Activated CD8-positive, alpha-beta memory T cell treated with anti-CD3 and anti-CD28 coated beads, Interleukin-2, amount 10 ng/mL, durations not matched to agents 7 days and 5 days (primary cell): ENCODE results near the gene GNRH2. TPM values are rescaled to one million over a fixed set of nuclear protein-coding genes. Genes with fewer than 3 reads are reported as not detected.

Experiments
- ATAC-seq: fragments of 150-1000 bp; cut with Tn5 transposase; one replicate; pipeline ENCODE4 v1.10.0; 2021; ENCODE audit warnings: moderate library complexity
- CTCF ChIA-PET: fragments of 350-600 bp; sonication (Branson Sonifier 250); formaldehyde crosslinking; loops from one replicate; lab custom pipeline; 2021; ENCODE audit warnings: antibody characterized with exemption; lab: Charles Lee
- DNase-seq: peaks from one replicate; pipeline ENCODE4 v3.0.0-alpha.2; 2020
- H3K27ac Mint-ChIP-seq: one replicate; pipeline ENCODE4 v1.8.0; 2021; ENCODE audit warnings: mild to moderate bottlenecking, mixed read lengths
- H3K27me3 Mint-ChIP-seq: one replicate; pipeline ENCODE4 v1.8.0; 2021; ENCODE audit warnings: mixed read lengths
- H3K36me3 Mint-ChIP-seq: one replicate; pipeline ENCODE4 v1.8.0; 2021; ENCODE audit warnings: mild to moderate bottlenecking, mixed read lengths
- H3K4me1 Mint-ChIP-seq: one replicate; pipeline ENCODE4 v1.8.0; 2021; ENCODE audit warnings: mixed read lengths
- H3K4me3 Mint-ChIP-seq: one replicate; pipeline ENCODE4 v1.8.0; 2021; ENCODE audit warnings: mild to moderate bottlenecking, moderate library complexity, mixed read lengths
- H3K9me3 Mint-ChIP-seq: one replicate; pipeline ENCODE4 v1.8.0; 2022; ENCODE audit warnings: low read depth, mixed read lengths
- total RNA-seq, 2 experiments: library from RNA; stranded (reverse); gene quantifications; one replicate each; pipeline ENCODE4 v1.2.3, GENCODE V29; 2021

GNRH2 gene
- total RNA-seq, 2 experiments from 2014 or later: 0.55 to 0.63 TPM

DNA sequence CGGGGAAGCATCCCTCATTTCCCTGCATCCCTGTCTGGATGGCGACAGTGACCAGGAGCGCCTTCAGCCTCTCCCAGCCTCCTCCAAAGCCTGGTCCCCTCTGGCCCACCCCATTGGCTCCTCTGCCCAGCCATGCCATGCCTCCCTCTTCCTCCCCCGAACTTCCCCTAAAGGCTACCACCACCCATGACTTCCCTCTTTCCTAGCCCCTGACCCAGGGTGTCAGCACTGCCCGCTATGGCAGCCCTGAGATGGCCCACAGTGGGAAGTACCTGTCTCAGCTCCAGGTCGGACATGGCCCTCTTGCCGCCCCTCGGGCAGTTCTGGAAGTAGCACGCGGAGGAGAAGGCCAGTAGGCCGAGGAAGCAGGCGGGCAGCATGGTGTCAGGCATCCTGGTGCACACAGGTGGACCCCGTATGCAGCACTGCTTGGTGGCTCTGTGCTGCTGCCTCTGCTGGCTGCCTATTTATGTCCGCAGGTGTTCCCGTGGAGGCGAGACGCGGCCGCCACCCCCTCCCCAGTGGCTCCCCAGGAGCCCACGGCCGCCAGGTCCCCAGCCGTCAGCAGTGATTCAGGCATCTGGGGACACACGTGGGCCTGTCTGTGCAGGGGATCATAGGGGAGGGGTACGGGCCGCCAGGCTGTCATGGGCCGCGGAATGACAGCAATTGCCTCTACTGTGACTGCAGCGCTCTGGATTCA, 41.0 kb downstream of the GNRH2 start, which contains the start of gene AVP:
TSS of gene AVP (minus strand) at position 442 of the 703 bp plus-strand sequence. CDS start at position 392, 50 bp downstream.
- DNase-seq: no peak
- Mint-ChIP-seq H3K4me1 (peaks cover 2% of the 10 kb centered on the region), H3K27ac (no peak within 1 kb of the TSS), H3K9me3 (no peaks in the 10 kb centered on the region), H3K36me3 (no peaks in the 10 kb centered on the region), H3K27me3 (peaks cover 55% of the 10 kb centered on the region), H3K4me3 (no peak within 1 kb of the TSS)
- no peak for ATAC-seq
- CTCF ChIA-PET: no interaction called here

DNA sequence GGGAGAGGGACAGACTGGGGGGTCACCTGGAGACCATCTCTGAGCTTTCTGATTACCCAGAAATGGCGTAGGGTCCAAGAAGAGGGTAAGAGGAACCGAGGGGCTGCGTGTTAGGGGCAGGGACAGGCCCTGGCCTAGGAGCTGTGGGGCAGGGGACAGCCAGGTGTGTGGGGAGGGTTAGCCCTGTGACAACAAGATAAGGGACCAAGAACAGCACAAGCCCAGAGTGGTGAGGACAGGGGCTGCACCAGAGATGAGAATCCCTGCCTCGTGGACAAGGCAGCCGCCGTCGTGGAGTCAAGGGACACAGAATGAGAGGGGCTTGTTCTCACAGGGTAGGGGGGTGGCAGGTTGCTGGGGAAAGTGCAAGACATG, 41.6 kb downstream of the GNRH2 start:
- H3K9me3 Mint-ChIP-seq: no peaks in the 10 kb centered on the region
- H3K36me3 Mint-ChIP-seq: no peaks in the 10 kb centered on the region
- ATAC-seq (no peak), DNase-seq (no peak)
- CTCF ChIA-PET: no interaction called here
- peaks cover 56% of the 10 kb centered on the region for H3K27me3 Mint-ChIP-seq
- peaks cover 2% of the 10 kb centered on the region for H3K4me1 Mint-ChIP-seq
- no peak overlapping the region for H3K27ac Mint-ChIP-seq
- H3K4me3 Mint-ChIP-seq: no peak overlapping the region

DNA sequence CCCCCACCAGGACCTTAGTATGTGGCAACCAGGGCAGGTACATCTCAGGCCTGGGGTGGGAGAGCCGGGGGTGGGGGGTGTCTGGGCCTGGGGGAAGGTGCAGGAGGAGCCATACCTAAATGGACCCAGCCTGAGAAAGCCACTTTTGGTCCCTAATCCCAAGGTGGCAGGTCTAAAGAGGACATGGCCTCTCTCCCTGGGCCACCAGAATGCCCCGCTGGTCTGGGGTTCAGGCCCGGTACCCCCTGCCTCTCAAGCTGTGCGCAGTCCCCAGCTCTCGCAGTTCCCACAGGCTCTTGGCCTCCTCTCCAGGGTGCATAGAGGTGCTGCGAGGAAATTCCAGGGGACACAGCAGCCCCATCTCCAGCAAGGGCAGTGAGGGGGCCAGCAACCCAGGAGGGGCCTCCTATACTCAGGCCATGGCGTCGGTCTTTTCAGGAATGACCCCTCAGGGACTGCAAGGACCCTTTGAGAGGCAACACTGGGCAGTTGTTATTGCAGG, 42.2 kb downstream of the GNRH2 start:
- Mint-ChIP-seq H3K9me3 (no peaks in the 10 kb centered on the region), H3K4me1 (peaks cover 4% of the 10 kb centered on the region), H3K27ac (no peak overlapping the region), H3K27me3 (peaks cover 58% of the 10 kb centered on the region), H3K4me3 (no peak overlapping the region), H3K36me3 (no peaks in the 10 kb centered on the region)
- CTCF ChIA-PET: no interaction called here
- no peak for ATAC-seq
- DNase-seq: no peak

DNA sequence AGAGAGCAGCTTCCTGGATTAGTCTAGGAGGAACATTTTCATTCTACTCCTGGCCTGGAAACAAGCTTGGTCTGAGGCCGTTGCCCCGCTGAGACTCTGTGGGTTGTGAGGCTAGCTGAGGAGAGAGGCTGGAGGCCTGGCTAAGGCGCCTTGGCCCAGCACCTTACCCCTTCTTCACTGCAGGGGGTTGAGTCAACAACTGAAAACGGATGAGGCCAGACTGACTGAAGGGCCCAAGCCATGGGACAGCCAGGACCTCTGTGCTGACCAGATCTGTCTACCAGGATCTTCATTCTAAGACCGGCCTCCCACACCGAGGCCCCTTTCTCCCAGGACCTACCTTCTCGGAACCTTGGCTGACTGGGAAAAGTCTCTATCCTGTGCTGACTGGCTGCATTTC, 44.6 kb downstream of the GNRH2 start:
- no peak overlapping the region for H3K27ac Mint-ChIP-seq

DNA sequence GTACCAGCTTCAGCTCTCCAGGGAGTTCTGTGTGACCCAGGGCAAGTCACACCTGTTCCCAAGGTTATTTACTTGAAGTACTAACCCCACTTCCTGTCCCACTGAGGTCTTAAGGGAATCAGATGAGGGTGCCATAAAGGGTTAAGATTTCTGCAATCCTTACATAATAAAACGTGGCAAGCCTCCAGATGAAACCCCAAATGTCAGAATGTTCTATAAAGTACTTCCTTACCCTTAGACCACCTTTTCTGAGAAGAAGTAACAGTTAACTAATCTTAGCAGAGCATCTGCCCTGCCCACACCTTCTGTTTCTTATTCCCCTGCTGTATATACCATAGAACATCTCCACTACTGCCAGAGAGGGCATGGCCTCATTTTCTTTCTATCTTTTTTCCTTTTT, 47.1 kb downstream of the GNRH2 start:
- Mint-ChIP-seq H3K4me3 (no peak overlapping the region), H3K27ac (no peak overlapping the region), H3K27me3 (peaks cover 48% of the 10 kb centered on the region), H3K4me1 (peaks cover 13% of the 10 kb centered on the region), H3K9me3 (no peaks in the 10 kb centered on the region), H3K36me3 (no peaks in the 10 kb centered on the region)
- no peak for DNase-seq
- no peak for ATAC-seq
- CTCF ChIA-PET: interaction anchor here (1.1 to 2.1 kb wide), 2 partner anchors 11 to 37 kb away, joined by 3 to 9 read pairs; no protein-coding TSS in a partner anchor

More for the DNA sequence above, 44.6 kb downstream of the GNRH2 start:
- CTCF ChIA-PET: no interaction called here
- Mint-ChIP-seq H3K9me3 (no peaks in the 10 kb centered on the region), H3K27me3 (peaks cover 57% of the 10 kb centered on the region), H3K4me3 (no peak overlapping the region), H3K4me1 (peaks cover 8% of the 10 kb centered on the region), H3K36me3 (no peaks in the 10 kb centered on the region)
- DNase-seq: no peak
- no peak for ATAC-seq

DNA sequence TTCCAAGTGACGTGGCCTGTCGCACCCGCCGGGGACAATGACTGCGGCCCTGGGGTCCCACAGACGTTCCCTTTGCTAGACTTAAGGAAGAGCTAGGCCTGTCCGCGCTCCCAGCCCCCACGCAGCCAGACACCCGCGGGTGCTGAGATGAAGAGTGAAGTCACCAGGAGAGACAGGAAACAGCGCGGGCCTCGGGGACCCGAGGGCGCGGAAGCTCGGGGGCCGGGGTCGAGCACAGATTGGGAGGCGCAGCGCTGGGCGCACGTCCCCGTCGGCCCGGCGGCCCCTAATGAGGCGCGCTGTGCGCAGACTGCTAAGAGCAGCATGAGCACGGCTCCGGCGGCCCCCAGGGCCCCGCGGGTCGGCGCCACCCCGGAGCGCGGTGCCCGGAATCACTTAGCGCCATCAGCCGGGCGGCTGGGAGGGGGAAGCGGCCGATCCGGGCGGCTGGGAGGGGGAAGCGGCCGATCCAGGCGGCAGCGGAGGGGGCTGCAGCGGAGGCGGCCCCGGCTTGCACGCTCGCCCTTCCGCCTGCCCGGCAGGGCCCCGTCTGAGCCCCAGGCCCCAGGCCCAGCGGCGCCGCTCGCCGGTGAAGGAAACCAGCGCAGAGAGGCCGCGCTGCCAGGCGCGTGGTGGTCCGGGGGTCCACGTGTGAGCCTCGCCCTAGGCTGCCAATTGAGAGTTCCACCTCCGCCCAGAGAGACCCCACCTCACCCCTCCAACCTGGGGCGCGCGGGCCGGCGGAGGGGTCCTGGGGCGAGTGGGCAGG, 49.4 kb downstream of the GNRH2 start:
- CTCF ChIA-PET: interaction anchor here (0.7 to 1.5 kb wide), 6 partner anchors 9 to 100 kb away, joined by 3 to 5 read pairs (median 3); no protein-coding TSS in a partner anchor

DNA sequence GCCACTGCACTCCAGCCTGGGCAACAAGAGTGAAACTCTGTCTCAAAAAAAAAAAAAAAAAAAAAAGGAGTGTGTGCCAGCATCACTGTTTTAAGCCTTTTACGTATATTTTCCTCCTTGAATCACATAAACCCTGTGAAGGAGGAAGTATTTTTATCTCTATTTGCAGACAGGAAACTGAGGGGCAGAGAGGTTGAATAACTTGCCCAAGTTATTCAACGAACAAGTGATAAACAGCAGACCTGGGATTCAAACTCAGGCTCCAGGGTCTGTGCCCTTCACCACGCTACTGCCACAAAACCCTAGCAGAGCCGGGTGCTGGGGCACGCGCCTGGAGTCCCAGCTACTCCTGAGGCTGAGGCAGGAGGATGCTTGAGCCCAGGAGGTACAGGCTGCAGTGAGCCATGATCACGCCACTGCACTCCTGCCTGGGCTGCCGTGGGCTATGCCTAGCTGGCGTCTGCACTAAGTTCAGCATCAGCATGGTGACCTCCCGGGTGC, 50.5 kb downstream of the GNRH2 start:
- CTCF ChIA-PET: no interaction called here
- no peak for ATAC-seq
- Mint-ChIP-seq H3K4me1 (peaks cover 13% of the 10 kb centered on the region), H3K4me3 (no peak overlapping the region), H3K27me3 (peaks cover 56% of the 10 kb centered on the region), H3K36me3 (no peaks in the 10 kb centered on the region), H3K9me3 (no peaks in the 10 kb centered on the region), H3K27ac (no peak overlapping the region)
- DNase-seq: no peak

More for the DNA sequence above, 49.4 kb downstream of the GNRH2 start:
- peaks cover 57% of the 10 kb centered on the region for H3K27me3 Mint-ChIP-seq
- DNase-seq: peak; percentile 50
- H3K36me3 Mint-ChIP-seq: no peaks in the 10 kb centered on the region
- peaks cover 13% of the 10 kb centered on the region for H3K4me1 Mint-ChIP-seq
- peak; percentile 70 for ATAC-seq
- H3K9me3 Mint-ChIP-seq: no peaks in the 10 kb centered on the region
- H3K27ac Mint-ChIP-seq: no peak overlapping the region
- peak overlapping the region; percentile 65 for H3K4me3 Mint-ChIP-seq

DNA sequence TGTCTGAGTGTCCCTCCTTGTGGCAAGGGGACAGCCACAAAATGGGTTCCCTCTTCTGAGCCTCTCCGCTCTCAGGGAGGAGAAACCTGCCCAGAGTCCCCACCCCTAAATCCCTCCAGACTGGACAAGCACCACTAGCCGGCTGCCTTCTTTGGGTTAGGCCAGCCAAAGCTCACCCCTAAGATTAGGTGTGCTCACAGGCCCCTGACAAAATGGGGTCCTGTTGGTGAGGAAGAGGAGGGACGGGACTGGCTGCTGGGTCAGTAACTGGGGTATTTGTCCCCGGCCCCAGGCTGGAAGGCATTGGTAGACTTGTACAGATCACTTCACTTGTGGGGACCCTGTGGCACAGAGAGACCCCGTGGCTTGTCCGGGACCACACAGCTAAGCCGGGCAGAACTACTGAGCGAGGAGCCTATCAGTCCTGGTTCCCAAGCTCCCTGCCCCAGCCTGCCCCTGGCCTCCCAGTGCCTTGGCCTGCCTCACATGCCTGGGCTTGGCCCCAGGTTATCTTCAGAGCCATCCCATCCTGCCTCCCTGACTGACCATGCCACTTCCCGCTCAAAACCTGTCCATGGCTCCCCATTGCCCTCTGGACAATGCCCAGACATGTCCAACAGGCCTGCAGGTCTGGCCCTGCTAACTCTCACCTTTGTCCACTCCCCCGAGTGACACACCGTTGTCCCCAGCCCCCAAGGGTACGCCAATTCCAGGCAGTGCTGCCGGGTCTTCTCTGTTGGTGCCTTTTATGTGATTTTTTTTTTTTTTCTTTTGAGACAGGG, 51.6 kb downstream of the GNRH2 start:
- DNase-seq: no peak
- no peak overlapping the region for H3K4me3 Mint-ChIP-seq

More for the DNA sequence above, 51.6 kb downstream of the GNRH2 start:
- H3K9me3 Mint-ChIP-seq: no peaks in the 10 kb centered on the region
- no peak overlapping the region for H3K27ac Mint-ChIP-seq
- H3K4me1 Mint-ChIP-seq: peaks cover 13% of the 10 kb centered on the region
- CTCF ChIA-PET: no interaction called here
- H3K36me3 Mint-ChIP-seq: no peaks in the 10 kb centered on the region
- H3K27me3 Mint-ChIP-seq: peaks cover 51% of the 10 kb centered on the region
- no peak for ATAC-seq

Other genes starting within 250 kb of the GNRH2 start
- gene CPXM1, start 243.0 kb upstream of the GNRH2 start, total RNA-seq: under 1 TPM; 0.35 to 0.68 TPM
- gene C20orf141, start 228.6 kb upstream of the GNRH2 start, total RNA-seq: not detected
- gene TMEM239, start 227.3 kb upstream of the GNRH2 start, total RNA-seq: not detected
- gene PCED1A, start 203.0 kb upstream of the GNRH2 start, total RNA-seq: 10 to 100 TPM; 21.9 to 30.6 TPM
- 10 to 100 TPM; 49.2 to 64.9 TPM for gene VPS16, start 202.9 kb upstream of the GNRH2 start, total RNA-seq
- 10 to 100 TPM; 51.5 to 60.7 TPM for gene PTPRA, start 170.1 kb upstream of the GNRH2 start, total RNA-seq
- gene MRPS26, start 2.4 kb downstream of the GNRH2 start, total RNA-seq: 10 to 100 TPM; 43.0 to 46.7 TPM
- not detected for gene OXT, start 28.0 kb downstream of the GNRH2 start, total RNA-seq
- not detected for gene AVP, start 41.1 kb downstream of the GNRH2 start, total RNA-seq
- gene FASTKD5, start 116.2 kb downstream of the GNRH2 start, total RNA-seq: 10 to 100 TPM; 17.0 to 23.6 TPM
- 1 to 10 TPM; 7.6 to 8.2 TPM for gene UBOX5, start 116.2 kb downstream of the GNRH2 start, total RNA-seq
- gene LZTS3, start 129.9 kb downstream of the GNRH2 start, total RNA-seq: under 1 TPM; 0.41 to 0.70 TPM
- gene DDRGK1, start 161.1 kb downstream of the GNRH2 start, total RNA-seq: 10 to 100 TPM; 63.6 to 63.7 TPM
- 10 to 100 TPM; 51.9 to 71.7 TPM for gene ITPA, start 165.9 kb downstream of the GNRH2 start, total RNA-seq
- gene SLC4A11, start 195.6 kb downstream of the GNRH2 start, total RNA-seq: 1 to 10 TPM; 5.4 to 6.0 TPM